ENCODE data around the gene EFTUD2. TPM values are rescaled to one million over a fixed set of nuclear protein-coding genes. Genes with fewer than 3 reads are reported as not detected.

Gene EFTUD2
- total RNA-seq, 1 experiment from 2014 or later: 90.8 TPM

- DNase-seq (ENCODE audit: low read depth): no peak
Measured at GRCh38 chr17:44910231-44911106, 11.2 kb upstream of the EFTUD2 start.

- DNase-seq (ENCODE audit: low read depth): peak; percentile 90
Measured at GRCh38 chr17:44909681-44910144, 10.5 kb upstream of the EFTUD2 start.

- DNase-seq (ENCODE audit: low read depth): no peak
Measured at GRCh38 chr17:44908761-44909326, 9.6 kb upstream of the EFTUD2 start.

DNA sequence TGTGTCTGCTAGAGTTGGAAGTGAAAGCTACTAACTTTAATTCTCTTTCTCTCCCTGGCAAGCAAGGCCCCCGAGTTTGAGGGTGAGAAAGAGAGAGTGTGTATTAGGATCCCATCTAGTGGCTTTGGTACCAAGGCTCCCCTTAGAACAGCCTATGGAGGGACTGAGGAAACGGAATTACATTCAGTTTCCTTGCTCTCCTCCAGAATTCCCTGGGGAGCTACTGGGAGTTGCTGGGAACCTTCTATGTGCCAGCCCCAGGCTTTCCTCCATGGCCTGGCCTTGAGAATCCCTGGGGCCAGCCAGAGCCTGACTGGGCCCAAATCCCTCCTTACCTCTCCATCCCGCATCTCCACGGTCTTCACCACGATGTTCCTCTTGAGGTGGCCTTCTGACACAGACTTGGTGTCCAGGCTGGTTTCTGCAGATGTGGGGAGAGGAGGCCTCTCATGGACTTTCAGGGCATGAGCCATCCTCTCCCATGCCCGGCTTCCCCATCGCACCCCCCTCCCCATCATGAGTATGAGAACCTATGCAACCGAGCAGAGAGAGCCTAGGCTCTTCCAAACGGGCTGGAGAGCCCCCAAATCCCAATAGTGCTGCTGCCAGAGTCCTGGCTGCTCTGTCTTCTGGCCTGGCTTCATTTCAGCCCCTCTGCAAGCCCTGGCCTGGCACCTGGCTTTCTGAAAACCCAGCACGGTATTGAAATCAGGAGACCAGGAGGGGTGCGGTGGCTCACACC is 8.7 kb upstream of the EFTUD2 start:
- no peak for DNase-seq (ENCODE audit: low read depth)

DNA sequence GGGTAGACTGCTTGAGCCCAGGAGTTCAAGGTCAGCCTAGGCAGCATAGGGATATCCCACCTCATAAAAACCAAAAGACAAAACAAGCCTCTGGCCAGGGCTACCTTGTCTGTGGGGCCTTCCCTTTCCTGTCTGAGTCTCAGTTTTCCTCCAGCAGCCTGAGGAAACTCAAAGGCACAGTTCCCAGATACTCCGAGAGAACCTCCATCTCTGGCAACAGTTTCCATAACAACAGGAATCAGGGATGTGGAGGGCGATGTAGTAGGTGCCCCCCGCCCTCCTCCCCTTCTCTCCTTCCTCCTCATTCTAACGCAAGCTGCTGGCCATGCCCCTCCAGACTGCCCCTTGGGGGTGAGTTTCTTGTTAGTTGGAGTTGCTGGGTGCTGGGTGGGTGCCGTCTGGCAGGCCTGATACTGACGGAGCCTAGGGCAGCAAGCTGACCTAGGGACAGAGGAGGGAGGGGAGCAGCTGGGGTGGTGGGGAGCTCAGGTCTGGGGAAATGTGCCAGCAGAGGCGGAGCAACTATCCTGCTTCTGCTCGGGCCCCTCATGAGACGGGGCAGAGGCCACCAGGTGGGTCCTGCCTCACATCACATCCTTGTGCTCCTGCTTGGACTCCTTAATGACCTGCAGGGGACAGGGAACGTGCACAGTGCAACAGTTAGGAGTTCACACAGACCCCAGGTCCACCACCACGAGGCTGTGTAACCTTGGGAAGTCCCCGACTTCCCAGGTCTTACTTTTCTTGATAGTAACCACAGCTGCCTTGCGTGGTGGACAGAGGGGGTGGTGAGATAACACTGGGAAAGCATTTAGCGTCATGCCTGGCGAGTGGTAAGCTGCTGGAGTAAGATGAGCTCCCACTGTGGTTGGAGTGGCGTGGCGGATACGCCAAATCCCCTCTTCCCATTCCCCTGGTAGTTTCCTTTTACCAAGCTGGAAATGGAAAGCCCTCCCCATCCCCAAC is 7.8 kb upstream of the EFTUD2 start:
- no peak for DNase-seq (ENCODE audit: low read depth)

DNA sequence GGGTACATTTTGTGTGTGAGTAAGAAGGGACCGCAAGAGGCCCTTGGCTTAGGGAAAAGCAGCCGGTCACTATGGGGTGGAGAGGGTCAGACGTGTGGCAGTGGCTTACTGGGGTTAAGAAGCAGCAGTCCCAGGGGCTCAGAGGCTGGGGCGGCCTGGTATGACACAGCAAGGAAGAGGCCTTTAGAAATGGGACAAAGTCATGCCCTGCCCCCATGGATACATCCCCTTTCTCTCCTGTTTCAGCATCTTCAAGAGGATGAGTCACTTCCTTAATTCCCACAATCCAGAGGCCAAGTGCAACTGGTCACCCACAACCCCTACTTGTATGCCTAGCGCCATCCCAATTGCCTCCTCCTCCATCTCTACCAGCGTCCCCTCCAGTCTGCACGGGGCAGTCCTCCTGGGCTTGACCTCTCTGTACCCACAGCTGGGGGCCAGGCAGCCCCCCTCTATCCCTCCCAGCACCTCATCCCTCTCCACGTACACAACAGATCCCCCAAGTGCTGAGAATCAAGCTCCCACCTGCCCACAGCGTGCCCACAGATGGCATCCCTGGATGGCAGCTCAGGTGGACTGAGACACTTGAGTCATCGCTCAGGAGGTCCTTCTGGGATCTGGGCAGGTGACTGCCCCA is 6.9 kb upstream of the EFTUD2 start:
- DNase-seq (ENCODE audit: low read depth): peak; percentile 95

GRCh38 chr17:44905006-44906000 is 6.1 kb upstream of the EFTUD2 start:
- no peak for DNase-seq (ENCODE audit: low read depth)

GRCh38 chr17:44904001-44904984 is 5.0 kb upstream of the EFTUD2 start:
- DNase-seq (ENCODE audit: low read depth): no peak

DNA sequence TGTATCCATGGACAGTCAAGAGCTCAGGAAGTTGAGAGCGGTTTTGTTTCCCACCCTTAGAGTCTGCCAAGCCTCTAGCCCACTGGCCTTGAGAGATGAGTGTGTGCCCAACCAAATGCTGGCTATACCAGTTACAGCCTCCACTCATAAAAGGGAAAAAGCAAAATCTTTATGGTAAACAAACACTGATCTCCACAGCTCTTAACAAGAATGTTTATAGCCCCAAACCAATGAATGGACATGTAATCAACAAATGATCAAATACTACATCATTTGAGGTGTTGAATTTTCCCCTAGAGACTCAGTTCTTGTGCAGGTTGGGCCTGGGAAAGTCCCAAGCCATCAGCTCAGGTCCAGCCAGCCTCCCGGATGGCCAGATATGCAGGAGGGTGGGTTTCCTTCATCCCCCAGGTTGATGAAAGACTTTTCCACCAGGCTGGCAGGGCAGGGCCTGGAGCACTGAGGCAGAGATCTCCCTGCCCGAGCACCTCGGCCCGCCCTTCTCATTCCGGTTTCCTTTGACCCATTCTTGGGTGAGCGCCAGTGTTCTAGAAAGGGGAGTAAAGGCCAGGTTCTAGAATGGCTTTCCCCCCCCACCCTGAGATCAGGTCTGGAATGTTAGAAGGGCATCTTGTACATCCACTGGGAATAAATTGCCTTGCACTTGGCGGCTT is 3.9 kb upstream of the EFTUD2 start:
- no peak for DNase-seq (ENCODE audit: low read depth)

GRCh38 chr17:44902135-44902760 is 3.0 kb upstream of the EFTUD2 start:
- DNase-seq (ENCODE audit: low read depth): no peak

- DNase-seq (ENCODE audit: low read depth): peak; percentile 90
Measured at GRCh38 chr17:44901411-44901921, 2.2 kb upstream of the EFTUD2 start.

DNA sequence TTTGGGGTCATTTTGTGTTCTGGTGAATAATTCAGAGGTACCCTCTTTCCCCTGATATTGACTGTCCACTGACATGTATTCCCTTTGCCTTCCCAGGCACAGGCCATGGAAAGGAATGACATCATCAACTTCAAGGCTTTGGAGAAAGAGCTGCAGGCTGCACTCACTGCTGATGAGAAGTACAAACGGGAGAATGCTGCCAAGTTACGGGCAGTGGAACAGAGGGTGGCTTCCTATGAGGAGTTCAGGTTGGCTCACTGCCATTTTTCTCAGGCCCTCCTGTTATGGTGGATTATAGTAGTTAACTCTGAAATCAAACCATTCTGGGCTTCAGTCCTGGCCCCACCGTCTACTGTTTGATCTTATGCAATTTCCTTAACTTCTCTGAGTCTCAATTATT is 1.6 kb upstream of the EFTUD2 start:
- DNase-seq (ENCODE audit: low read depth): peak; percentile 90

DNA sequence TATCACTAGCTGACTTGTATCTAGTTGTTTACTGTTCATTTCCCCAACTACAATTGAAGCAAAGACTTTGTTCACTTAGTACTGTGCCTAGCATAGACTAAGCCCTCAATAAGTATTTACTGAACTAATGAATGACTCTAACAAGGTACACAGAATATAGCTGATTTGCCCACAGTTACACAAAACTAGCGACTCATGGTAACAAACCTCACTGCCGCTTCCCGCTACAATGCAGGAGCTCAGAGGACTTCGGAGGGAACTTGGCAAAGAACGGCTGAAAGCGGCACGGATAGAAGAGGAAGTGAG is 524 bp downstream of the EFTUD2 start:
- peak; percentile 57 for DNase-seq (ENCODE audit: low read depth)

DNA sequence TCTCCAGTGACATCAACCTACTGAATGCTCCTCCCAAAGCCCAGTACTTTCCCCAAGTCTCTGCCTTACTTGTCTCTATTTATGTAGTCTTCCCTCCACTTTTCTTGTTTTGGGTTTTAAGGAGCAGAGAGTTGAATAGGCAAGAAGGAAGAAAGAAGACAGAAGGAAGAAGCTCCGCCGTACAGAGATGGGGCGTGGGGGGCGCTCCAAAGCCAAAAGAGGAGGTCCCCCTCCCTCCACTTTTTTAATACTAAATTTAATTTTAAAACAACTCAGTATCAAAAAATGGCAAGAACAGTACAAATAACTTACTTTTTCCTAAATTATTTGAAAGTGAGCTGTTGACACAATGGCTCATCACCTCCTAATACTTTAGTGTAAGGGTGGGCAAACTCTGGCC is 4.6 kb downstream of the EFTUD2 start:
- no peak for DNase-seq (ENCODE audit: low read depth)

DNA sequence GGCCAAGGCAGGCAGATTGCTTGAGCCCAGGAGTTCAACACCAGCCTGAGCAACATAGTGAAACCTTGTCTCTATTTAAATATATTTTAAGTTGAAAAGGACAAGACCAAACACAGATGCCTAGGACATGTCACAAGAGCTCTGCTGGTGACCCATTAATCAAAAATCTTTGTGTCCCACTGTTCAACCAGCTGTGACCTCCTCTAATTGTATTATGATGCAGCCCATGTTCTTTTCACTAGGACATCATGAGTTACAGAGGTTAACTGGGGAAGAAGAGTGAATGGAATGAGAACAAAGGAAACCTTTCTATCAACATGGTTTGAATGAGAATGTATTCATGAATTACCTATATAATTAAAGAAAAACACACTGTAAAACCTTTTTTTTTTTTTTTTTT is 7.0 kb downstream of the EFTUD2 start:
- no peak for DNase-seq (ENCODE audit: low read depth)

- no peak for DNase-seq (ENCODE audit: low read depth)
Measured at GRCh38 chr17:44889003-44889402, 10.2 kb downstream of the EFTUD2 start.

Data from RPMI7951 (cell line).